GM18519 (cell line): ENCODE measurements around the gene SYT15.

Source experiments
- ATAC-seq: cut with Tn5 transposase; IDR thresholded peaks from one replicate; pipeline ENCODE4 v1.9.1; 2021; ENCODE audit warnings: mild to moderate bottlenecking, moderate library complexity; ENCODE audit not compliant: unreplicated experiment, low FRiP score

Gene SYT15

DNA sequence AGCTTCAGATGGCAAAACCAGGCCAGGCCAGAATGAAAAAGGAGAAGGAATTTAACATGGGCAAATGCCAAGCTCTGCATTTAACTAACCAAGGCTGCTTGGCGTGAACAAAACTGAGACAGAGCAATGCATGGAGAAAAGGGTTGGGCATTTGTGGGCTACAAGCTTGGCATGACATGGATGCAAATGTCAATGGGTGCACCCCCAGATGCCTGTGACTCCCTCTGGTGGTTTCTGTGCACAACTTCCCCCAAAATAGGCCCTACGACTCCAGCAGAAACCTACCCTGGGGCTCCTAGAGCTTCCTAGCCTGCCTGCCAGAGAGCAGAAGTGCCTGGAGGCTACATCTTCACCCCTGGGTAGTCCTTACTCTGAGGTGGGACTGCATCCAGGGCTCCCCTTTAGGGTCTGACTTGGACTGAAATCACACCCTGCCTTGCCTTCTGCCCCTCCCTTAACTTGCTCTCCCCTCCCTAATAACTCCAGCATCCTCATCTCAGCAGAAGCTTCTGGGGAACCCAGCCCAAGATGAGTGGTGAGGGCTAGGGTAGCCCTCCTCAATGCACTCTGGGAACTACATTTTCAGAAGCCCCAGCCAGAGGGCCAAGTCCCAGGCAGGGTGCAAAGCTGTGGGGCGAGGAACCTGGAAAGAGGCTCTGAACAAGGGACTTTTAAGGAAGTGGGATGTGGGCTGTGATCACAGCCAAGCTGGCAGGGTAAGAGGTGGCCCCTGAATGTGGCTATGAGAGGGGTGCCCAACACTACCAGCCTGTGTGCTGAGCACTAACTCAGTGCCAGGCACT lies 33.7 kb upstream of the SYT15 start:
- ATAC-seq = no peak

DNA sequence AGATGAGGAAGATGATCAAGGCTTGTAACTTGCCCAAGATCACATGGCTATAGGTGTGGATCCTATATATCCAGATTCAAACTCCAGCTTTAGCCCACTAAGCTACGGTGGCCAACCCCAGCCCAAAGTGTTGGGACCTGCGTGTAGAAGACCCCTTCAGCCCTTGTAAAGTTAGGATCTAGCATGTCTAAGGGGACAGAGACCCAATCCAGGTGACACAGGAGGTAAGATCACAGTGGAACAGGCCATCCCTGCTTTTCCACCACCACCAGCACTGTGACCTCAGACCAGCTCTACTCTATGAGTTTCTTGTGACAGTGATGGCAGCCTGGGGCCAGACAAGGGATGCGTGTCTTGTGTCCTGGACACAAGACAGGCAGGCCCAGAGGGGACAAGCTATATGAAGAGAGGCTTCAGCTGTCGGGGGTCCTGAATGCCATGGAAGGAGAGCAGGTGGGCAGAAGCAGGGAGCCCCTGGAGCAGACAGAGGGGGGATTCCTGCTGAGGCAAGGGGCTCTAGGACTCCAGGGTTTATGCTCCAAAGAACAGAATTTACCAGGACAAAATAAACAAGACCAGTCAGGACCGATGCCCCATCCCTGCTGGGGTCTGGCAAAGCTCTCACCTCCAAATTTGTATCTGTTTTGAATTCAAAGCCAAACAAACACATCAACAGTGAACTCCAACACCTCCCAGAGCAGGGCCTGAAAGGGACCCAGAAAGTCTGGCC lies 32.9 kb upstream of the SYT15 start:
- no peak for ATAC-seq

DNA sequence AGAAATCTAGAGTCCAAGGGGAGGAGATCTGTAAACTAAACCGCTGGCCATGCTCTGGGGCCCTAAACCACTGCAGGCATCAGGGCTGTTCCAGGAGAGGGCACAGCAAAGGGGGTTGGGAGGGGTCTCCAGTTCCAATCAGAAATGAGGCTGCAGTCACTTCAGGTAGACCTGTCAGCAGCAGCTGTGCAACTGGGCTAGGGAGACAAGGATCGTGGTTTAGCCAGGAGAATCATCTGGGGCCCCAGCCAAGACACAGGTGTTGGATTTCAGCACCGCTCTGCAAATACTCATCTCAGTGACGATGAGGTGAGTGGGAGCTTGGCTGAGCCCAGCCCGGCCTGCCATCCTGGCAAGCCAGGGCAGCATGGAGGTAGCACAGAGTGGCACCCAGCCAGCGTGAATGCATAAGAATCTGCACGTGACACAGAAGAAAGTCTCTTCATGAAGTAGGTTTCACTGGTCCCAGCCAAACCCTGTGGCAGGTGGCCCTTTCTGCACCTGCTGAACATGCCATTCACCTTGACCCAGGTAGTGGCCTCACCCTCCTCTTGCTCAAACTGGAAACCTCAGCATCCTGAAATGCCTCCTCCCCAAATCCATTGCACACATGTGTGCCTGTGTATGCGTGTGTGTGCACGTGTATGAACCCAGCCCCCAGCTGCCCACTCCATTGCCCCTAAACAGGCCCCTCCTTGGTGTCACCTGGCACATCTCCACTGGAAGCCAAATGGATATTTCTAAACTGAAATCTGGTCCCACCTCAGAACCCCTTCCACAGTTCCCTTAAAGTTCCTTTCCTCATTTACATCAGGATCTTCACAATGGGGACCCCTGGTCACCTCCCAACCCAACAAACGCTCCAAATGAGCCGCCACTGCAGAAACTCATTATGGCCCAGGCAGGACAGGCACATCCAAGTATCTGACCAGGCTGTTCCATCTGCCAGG lies 32.1 kb upstream of the SYT15 start:
- no peak for ATAC-seq

DNA sequence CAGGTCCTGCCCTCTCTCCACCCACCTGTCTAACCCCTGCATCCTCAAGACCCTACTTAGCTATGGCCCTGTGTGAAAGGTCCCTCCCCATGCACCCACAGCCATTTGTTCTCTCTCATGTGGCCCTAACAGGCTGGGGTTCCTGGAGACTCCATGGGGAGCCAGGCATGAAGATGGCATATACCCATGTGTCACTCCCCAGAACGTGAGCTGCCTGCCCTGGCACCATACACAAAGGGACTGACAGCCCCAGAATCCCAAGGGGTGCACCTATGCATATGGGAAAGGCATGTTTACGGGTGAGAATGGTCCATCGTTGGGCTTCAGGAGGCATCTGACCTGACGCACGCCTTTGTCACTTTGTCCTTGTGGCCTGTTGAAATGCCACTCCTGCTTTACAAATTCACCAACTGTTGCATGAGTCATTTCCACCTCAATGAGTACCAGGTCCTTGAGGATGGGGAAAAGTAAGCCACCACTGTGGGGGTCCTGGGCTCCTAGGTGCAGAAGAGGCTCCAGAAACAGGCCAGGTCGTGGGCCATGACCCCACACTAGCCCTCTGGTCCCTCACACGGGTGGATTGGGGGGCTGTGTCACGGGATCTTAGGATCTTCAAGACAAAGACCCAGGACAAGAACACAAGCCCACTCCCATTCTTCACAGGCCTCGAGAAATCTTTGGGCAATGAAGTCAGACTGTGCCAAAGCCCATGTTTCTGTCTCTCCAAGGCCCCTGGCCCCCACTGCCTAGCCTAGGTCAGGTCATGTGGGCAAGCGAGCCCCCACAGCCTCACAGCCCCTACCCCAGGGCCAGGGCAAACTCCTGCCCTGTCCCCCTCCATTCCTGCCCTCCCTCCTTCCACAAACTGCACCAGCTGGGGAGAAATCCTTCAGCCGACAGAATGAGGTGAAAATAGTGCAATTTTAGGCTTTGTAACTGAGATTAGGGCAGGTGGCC lies 31.1 kb upstream of the SYT15 start:
- ATAC-seq = no peak

DNA sequence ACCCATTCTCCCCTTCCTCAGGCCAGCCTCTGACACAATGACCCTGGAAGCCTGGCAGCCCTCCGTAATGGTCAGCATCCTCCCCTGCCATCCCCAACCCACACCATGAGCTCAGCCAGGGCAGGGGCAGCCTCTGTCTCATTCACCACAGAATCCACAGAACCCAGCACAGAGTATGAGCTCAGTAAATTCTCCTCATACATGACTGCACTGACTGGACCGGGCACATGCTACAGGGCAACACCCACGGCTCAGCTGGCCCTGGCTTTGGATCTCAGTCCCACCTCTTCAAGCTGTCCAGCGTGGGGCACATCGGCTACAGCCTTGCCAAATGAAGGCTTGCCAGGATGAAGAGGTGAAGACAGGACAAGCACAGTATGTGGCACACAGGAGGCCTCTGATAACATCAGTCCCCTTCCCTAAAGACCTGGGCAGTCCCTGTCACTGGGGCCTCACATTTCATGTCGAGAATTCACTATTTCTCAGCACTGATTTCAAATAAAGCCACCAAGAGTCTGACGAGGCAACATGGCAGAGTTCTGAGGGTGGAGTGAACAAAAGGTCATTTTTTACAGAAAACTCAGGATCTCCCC lies 30.3 kb upstream of the SYT15 start:
- no peak for ATAC-seq

DNA sequence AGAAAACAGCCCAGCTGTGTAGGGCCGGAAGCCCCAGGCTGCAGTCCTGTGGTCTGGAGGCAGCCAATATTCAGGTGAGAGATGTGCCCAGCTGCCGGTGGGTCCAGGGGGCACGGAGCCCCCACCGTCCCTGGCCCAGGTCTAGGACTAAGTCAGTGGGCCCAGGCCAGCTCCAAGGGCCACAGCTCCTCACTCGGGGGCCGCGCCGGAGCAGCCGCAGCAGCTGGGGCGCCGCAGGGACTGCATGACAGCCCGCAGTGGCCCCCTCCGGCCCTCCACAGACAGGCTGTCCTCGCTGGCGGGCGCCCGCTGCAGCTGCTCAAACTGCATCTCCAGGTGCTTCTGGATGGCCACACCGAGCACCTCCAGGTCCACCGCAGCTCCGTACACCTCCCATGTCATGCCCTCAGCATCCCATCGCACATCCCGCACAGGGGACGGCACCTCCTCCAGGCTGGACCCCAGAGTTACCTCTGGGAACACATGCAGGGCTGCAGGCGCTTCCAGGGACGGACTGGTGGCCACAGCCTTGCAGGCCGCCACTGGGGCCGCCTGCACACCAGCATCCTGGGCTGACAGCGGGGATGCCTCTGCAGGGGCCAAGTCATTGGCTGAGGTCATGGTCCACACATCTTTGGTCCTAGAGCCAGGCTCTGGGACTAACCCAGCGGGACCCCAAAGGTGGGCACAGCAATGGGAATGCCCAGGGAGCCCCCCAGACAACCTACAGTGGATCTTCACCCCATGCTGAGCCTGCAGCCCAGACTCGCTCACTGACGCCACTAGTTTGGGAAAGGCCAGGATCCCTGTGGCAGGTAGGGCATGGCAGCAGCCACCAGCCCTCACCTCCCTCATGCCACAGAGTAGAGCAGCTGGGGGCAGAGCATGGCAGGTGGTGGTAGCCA lies 29.5 kb upstream of the SYT15 start:
- ATAC-seq = no peak

DNA sequence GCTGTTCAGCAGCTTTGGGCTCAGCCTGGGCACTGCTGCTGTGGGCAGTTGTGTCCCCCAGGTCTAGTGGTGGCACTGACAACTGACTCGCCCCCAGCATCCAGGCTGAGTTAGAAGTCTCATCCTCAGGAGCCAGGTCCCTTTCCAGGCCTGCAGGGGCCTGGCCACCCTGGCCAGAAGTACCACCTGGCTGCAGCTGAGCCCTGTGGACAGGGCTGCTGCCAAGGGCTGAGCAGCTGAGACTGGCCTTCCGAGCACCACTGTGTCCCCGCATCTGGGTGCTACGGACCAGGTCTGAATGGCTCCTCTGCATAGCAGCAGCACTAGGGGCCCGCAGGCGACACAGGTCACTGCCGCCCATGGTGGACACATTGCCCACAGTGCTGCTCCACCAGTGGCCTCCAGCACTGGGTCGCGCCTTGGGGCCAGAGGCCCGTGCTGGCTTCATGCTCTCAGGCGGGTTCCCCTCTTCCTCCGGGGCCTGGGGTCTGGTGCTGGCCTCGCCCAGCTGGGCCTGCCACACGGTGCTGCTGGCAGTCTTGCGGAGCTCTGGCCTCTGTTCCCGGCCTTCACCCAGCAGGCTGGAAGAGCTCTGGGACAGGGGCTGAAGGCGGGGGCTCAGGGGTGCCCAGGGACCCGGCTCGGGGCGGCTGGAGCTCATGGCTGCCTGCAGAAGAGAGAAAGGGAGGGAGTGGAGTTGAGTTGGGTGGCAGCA lies 28.7 kb upstream of the SYT15 start:
- ATAC-seq = no peak

DNA sequence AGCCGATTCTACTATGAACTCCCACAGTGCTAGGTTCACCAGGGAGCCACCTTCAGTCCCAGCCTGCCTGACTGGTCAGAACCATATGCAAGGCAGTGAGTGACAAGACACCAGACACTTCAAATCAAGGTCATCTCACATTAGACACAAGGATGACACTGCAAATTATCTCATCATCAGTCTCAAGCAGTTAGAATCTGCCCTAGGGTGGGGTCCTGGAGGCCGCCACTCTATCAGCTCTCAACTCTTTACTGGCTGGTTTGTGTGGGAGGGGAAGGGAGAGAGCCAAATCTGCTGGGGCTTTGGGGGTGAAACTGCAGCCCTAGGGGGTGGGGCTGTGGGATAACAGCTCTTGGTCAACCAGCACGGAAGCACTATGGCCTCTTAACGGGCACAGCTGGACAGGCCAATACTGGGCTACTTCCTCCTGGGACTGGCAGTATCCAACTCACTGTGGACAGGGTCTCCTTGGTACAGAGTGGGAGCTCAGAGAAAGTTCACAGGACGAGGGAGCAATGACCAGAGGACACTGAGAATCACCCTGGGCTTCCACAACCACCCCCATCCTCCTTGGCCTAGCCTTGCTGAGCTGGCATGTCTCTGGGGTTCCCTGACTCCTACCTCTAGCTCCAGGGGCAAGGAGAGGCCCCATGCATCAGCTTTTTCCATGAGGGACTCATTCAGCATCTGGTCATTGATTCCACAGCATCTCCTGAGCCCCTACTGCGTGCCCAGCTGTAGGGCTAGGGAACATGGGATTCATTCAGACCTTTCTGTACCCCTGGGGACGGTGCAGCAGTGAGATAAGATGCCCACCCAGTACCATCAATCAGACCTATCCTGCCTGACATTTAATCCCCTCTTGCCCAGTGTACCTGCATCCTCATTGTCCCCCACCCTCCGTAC lies 27.9 kb upstream of the SYT15 start:
- no peak for ATAC-seq

DNA sequence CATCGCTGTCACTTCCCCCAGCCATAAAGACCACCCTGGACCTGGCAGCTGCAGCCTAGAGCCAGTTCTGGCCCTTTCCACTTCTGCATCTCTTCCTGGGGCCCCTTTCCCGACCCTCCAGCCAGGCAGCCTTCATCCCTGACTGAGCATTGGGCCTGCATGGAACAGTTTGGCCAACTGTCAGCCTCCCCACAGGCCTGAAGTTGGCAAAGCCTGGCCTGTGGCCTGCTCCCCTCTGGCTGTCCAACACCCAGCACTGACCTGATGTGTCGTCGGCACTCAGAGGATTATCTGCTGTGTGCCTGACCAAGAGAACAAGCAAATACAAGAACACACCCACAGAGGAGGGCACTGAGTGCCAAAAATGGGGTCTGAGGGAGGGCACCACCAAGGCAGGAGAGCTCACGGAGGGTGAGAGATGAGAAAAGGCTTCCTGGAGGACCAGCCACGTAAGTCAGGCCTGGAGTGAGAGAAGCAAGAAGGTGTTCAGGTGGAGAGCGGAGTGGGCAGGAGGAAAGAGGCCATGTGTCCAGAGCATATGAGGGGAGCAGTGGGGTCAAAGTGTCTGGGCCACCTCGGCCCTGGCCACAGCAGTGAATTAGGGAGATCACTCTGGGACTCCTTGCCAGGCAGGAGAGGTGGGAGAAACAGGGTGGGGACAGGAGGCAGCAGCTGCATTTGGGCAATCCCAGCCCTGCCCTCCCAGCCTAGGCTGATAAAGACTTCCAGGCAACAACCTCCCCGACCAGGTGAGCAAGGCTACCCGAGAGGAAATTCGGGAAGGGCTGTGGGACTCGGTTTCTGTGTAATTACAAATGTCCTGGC lies 27.0 kb upstream of the SYT15 start:
- no peak for ATAC-seq

DNA sequence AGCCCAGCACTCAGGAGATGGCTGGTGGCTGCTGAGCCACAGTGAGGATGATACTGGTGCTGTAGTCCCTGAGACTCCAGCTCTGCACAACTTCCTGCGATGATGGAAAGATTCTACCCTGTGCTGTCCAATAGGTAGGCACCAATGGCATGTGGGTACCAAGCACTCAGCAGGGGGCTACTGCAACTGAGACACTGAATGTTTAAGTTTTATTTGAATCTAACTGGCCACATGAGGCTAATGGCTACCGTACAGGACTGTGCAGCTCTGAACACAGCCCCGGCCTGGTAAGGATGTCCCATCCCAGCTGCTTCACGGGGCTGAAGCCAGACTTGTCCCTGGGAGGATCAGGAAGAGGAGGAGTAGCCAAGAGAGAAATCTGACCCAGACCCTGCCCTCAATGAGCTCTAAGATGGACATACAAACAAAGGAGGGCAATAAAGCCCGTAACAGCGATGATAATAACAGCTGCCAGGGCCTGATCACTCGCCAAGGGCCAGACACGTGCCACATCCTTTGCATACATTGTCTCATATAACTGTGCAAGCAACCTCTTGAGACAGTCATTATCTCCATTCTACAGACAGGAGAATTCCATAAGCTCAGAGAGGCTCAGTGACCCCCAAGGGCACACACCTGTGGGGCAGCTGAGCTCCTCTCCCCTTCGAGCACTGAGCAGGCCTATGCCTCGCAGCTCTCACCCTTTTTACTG lies 26.2 kb upstream of the SYT15 start:
- no peak for ATAC-seq

DNA sequence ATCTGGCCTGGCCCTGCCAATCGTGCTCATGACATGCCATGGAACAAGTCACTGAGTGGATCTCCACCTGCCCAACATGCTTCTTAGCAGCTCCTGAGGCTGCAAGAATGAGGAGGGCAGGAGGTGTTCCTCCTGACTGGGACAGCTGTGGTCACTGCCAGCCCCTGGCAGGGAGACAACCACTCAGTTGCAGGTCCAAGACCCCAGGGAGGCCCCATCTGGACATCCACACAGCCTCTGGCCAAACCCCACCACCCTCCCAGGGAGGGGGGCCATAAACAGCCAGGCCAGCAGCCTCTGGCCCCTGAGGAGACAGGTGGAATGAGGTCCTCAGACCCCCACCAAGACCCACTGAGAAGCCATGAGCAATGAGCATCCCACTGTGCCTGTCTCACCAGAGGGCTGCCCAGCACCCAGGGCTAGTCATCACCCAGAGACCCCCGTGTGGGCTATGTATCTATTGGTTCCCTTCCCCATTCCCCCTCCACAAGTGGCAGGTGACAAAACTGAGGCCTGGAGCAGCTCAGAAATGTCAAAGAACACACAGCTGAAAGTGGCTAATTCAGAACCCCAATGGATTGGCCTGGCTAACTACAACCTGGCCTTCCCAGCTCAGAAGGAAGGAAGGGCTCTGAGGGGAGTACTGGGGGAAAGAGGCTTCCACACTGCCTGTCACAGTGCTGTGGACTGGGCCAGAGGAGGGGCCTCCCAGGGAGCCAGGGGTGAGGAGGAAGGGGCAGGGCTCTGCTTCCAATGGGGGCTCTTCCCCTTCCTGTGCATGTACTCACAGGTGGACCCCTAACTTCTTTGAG lies 25.5 kb upstream of the SYT15 start:
- ATAC-seq = no peak

DNA sequence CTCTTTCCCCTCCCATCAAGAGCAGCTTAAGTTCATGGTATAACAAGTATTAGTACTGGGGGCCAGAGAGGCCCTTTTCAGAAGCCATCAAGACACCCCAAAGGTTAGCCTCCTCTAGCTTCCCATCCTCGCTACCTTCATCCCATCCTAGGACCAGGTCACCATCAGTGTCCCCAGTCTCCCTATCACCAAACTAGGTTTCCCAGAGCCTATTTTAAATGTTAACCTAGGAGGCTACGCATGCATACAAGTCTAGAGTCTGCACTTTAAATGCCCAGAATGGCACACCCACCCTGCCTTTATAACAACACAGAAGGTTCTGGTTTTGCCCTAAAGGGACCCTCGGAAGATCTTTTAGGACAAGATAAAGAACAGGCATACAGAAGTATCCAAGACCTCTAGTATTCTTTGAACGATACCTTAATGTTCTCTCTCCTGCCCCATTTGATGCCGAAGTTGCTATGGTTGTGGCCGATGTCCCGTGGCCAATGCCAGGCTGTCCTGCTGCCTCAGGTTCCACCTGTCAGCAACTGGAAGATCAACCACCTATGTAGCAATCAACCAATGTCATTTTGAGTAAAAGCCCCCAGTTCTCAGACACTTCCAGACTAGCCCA lies 24.7 kb upstream of the SYT15 start:
- ATAC-seq = no peak

DNA sequence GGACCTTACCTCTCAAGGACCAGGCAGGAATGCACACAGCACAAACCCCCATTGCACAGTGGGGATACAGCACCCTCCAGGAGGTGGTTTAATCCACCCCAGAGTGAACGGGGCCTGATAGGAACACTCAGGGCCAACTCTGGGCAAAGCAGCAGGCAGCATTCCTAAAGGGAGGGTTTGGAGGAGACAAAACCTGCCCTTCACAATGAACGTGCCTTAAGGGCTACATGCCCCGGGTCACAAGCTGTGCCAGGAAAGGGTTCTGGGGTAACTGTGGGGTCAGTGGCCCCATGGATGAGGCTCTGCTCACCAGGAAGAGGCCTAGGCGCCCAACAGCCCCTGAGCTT lies 23.6 kb upstream of the SYT15 start:
- ATAC-seq = no peak
